Measurements from ENCODE around the gene CNIH3. TPM values are rescaled to one million over a fixed set of nuclear protein-coding genes. Genes with fewer than 3 reads are reported as not detected.
A peak's percentile ranks its signal among the peaks of the same experiment; 100 is the strongest.

Gene CNIH3
- total RNA-seq, 1 donor from 2014 or later: 2.5 TPM

GRCh38 chr1:224735159-224735558 lies 119.0 kb downstream of the CNIH3 start:
- Histone ChIP-seq H3K36me3 (no peaks in the 10 kb centered on the region), H3K9ac (no peak overlapping the region), H2AFZ (replicated peaks) (no peak overlapping the region), H3F3A (ENCODE audit: low read depth) (peaks cover 16% of the 10 kb centered on the region), H3K27me3 (no peaks in the 10 kb centered on the region), H3K27ac (no peak overlapping the region), H3K4me3 (no peak overlapping the region), H3K79me2 (ENCODE audit: low read depth) (no peaks in the 10 kb centered on the region), H3K9me3 (ENCODE audit: low read depth) (no peaks in the 10 kb centered on the region), H3K4me1 (peaks cover 31% of the 10 kb centered on the region), H3K4me2 (no peak overlapping the region), H4K20me1 (ENCODE audit: low read depth) (no peaks in the 10 kb centered on the region)
- Mint-ChIP-seq H3K4me3 (no peak overlapping the region), H3K27me3 (ENCODE audit: insufficient read depth, low read depth) (peaks cover 3% of the 10 kb centered on the region), H3K9me3 (no peaks in the 10 kb centered on the region), H3K27ac (no peak overlapping the region), H3K36me3 (no peaks in the 10 kb centered on the region), H3K4me1 (peaks cover 36% of the 10 kb centered on the region)
- no peak for TF ChIP-seq EZH2 (IDR thresholded peaks at IDR 0.05)
- no peak for DNase-seq (ENCODE audit: low spot score)

DNA sequence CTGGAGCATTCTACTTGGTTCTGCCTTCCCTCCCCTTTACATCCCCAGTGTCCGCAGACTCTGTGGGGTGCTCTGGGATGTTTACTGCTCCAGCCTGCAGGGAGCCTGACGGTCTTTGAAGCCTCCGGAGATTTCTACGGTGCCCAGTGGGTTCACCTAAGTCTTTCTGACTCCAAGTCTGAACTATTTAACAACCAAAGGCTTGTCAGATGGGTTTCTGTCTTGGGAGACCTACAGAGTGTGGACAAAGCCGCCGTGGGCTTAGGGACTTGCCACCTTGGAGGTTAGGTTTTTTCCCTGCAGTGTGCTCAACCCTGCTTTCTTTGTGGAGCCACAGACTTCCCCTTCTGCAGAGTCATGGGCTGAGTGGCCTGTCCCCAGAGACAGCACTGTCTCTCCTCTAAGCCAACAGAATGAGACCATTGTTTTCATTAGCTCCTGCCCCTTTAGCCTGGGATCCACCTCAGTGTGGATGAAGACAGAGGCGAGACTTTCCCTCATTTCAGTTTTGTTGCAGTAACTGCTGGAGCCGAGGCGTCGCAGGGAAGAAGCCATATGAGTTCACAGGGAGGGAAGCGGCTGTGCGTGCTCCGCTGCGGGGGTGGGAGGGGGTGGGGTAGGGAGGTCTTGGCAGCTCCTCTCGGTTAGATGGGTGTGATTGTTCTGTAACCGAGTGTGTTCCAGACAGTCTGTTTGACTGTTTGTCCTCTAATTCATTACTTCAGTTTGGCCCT lies 120.7 kb downstream of the CNIH3 start:
- H3K27me3 Mint-ChIP-seq (ENCODE audit: insufficient read depth, low read depth): peaks cover 3% of the 10 kb centered on the region
- Histone ChIP-seq H4K20me1 (ENCODE audit: low read depth) (no peaks in the 10 kb centered on the region), H3K9me3 (ENCODE audit: low read depth) (no peaks in the 10 kb centered on the region), H2AFZ (replicated peaks) (peak overlapping the region; percentile 88), H3K9ac (no peak overlapping the region), H3K27ac (no peak overlapping the region), H3K27me3 (no peaks in the 10 kb centered on the region), H3F3A (ENCODE audit: low read depth) (peaks cover 16% of the 10 kb centered on the region), H3K4me1 (peaks cover 31% of the 10 kb centered on the region), H3K79me2 (ENCODE audit: low read depth) (no peaks in the 10 kb centered on the region), H3K4me3 (no peak overlapping the region), H3K36me3 (no peaks in the 10 kb centered on the region), H3K4me2 (peak overlapping the region; percentile 42)
- TF ChIP-seq EZH2 (IDR thresholded peaks at IDR 0.05) (no peak), EZH2phosphoT487 (IDR thresholded peaks at IDR 0.05) (no peak), CTCF (IDR thresholded peaks at IDR 0.05) (no peak)
- no peaks in the 10 kb centered on the region for H3K9me3 Mint-ChIP-seq
- H3K4me3 Mint-ChIP-seq: no peak overlapping the region
- H3K36me3 Mint-ChIP-seq: no peaks in the 10 kb centered on the region
- no peak for DNase-seq (ENCODE audit: low spot score)
- peaks cover 36% of the 10 kb centered on the region for H3K4me1 Mint-ChIP-seq
- no peak overlapping the region for H3K27ac Mint-ChIP-seq

- Histone ChIP-seq H3K4me2 (no peak overlapping the region), H3K4me1 (peaks cover 33% of the 10 kb centered on the region), H3K36me3 (no peaks in the 10 kb centered on the region), H3K9ac (no peak overlapping the region), H3F3A (ENCODE audit: low read depth) (peaks cover 16% of the 10 kb centered on the region), H2AFZ (replicated peaks) (peak overlapping the region; percentile 49), H3K79me2 (ENCODE audit: low read depth) (no peaks in the 10 kb centered on the region), H3K9me3 (ENCODE audit: low read depth) (no peaks in the 10 kb centered on the region), H3K27me3 (no peaks in the 10 kb centered on the region), H3K4me3 (no peak overlapping the region), H4K20me1 (ENCODE audit: low read depth) (no peaks in the 10 kb centered on the region), H3K27ac (no peak overlapping the region)
- H3K9me3 Mint-ChIP-seq: no peaks in the 10 kb centered on the region
- peaks cover 36% of the 10 kb centered on the region for H3K4me1 Mint-ChIP-seq
- H3K27ac Mint-ChIP-seq: no peak overlapping the region
- no peaks in the 10 kb centered on the region for H3K36me3 Mint-ChIP-seq
- TF ChIP-seq EZH2 (IDR thresholded peaks at IDR 0.05) (no peak), CTCF (IDR thresholded peaks at IDR 0.05) (no peak), EZH2phosphoT487 (IDR thresholded peaks at IDR 0.05) (no peak)
- H3K4me3 Mint-ChIP-seq: no peak overlapping the region
- peaks cover 3% of the 10 kb centered on the region for H3K27me3 Mint-ChIP-seq (ENCODE audit: insufficient read depth, low read depth)
- no peak for DNase-seq (ENCODE audit: low spot score)
These were observed 121.2 kb downstream of the CNIH3 start for GRCh38 chr1:224737353-224737727.

DNA sequence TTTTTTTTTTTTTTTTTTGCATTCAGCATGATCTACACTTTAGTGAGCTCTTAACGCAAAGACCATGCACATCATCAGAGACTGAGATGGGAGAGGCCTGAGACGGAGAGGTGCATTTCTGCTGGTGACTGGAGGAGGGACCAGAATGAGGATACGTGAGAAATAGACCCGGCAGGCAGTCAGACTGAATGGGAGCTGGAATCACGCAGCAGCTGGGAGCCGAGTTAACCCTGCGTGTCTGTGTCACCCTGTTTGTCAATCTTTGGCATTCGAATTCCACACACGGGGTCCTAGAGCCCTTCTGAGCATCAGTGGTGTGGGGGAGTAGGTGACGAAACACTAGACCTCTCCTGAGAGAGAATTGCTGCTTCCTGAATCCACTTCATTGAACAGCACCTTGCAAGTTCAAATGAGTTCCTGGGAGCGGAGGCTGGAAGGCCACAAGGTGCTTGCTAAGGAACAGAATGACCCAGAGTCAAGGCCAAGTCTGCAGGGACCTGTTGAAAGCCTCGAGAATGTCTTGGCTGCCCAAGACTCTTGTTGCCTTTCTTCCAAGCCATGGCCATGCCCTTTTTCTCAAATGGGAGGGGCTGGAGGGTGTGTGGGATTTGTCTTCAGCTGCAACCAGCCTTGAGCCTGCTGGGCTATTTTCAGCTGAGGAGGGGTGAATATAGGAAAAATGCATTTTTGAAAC lies 123.3 kb downstream of the CNIH3 start:
- no peak for TF ChIP-seq EZH2phosphoT487 (IDR thresholded peaks at IDR 0.05)
- no peak for TF ChIP-seq CTCF (IDR thresholded peaks at IDR 0.05)
- TF ChIP-seq EZH2 (IDR thresholded peaks at IDR 0.05): no peak
- H3K9ac ChIP-seq: no peak overlapping the region
- Mint-ChIP-seq H3K9me3 (no peaks in the 10 kb centered on the region), H3K4me3 (no peak overlapping the region), H3K4me1 (peaks cover 18% of the 10 kb centered on the region), H3K36me3 (no peaks in the 10 kb centered on the region), H3K27me3 (ENCODE audit: insufficient read depth, low read depth) (peaks cover 3% of the 10 kb centered on the region), H3K27ac (peak overlapping the region; percentile 46)
- H3K4me3 ChIP-seq: no peak overlapping the region
- H3K27me3 ChIP-seq: no peaks in the 10 kb centered on the region
- H2AFZ ChIP-seq (replicated peaks): no peak overlapping the region
- no peak overlapping the region for H3K4me2 ChIP-seq
- H3K9me3 ChIP-seq (ENCODE audit: low read depth): no peaks in the 10 kb centered on the region
- peaks cover 11% of the 10 kb centered on the region for H3F3A ChIP-seq (ENCODE audit: low read depth)
- H4K20me1 ChIP-seq (ENCODE audit: low read depth): no peaks in the 10 kb centered on the region
- no peaks in the 10 kb centered on the region for H3K79me2 ChIP-seq (ENCODE audit: low read depth)
- DNase-seq (ENCODE audit: low spot score): no peak
- H3K36me3 ChIP-seq: no peaks in the 10 kb centered on the region
- peaks cover 17% of the 10 kb centered on the region for H3K4me1 ChIP-seq
- no peak overlapping the region for H3K27ac ChIP-seq
